ENCODE results near the gene KRTAP5-4. TPM values are rescaled to one million over a fixed set of nuclear protein-coding genes. Genes with fewer than 3 reads are reported as not detected.
"Not testable (repeated sequence)": the region's sequence is repeated elsewhere in the genome, so short reads cannot be mapped to it uniquely, and the experiment has no call there.

KRTAP5-4 gene
- total and polyA plus RNA-seq, 3 donors from 2014 or later = not detected

DNA sequence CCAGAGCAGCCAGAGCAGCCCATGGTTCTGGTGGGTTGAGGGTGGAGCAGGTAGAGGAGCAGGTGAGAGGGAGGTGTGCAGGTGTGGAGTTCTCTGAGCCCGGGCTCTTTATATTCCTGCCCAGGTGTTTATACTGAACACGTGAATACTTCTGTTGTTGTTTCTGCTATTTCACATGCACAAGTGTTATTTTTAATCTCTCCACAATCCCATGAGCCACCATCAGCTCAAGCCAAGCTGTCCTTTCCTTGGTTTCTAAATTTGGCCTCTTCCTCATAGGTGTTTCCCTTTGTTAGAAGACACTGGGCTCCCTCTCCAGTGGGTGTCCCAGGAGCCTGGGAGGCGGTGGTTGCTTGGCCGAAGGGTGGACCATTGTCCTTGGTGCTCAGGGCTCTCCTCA, 13.6 kb downstream of the KRTAP5-4 start, which contains the start of gene KRTAP5-3:
Gene KRTAP5-3 (minus strand): TSS at position 101 of the 400 bp plus-strand sequence. CDS start 78 bp downstream, at position 23.
- no peaks in the 10 kb centered on the region for H3K4me1 ChIP-seq
- H3K27ac ChIP-seq = no peak within 1 kb of the TSS
- H3K36me3 ChIP-seq (ENCODE audit: low read depth, missing control alignments) = no peaks in the 10 kb centered on the region
- no peaks in the 10 kb centered on the region for H3K9me3 ChIP-seq
- no peak within 1 kb of the TSS for H3K4me3 ChIP-seq
- no peak for TF ChIP-seq POLR2A (IDR thresholded peaks at IDR 0.05)
- TF ChIP-seq, protein P1, sequence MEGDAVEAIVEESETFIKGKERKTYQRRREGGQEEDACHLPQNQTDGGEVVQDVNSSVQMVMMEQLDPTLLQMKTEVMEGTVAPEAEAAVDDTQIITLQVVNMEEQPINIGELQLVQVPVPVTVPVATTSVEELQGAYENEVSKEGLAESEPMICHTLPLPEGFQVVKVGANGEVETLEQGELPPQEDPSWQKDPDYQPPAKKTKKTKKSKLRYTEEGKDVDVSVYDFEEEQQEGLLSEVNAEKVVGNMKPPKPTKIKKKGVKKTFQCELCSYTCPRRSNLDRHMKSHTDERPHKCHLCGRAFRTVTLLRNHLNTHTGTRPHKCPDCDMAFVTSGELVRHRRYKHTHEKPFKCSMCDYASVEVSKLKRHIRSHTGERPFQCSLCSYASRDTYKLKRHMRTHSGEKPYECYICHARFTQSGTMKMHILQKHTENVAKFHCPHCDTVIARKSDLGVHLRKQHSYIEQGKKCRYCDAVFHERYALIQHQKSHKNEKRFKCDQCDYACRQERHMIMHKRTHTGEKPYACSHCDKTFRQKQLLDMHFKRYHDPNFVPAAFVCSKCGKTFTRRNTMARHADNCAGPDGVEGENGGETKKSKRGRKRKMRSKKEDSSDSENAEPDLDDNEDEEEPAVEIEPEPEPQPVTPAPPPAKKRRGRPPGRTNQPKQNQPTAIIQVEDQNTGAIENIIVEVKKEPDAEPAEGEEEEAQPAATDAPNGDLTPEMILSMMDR (IDR thresholded peaks at IDR 0.05) = no peak
- no peak for DNase-seq
- 76 to 78% methylated on average over 4 of the region's 4 CpGs for WGBS, 2 donors
- no peaks in the 10 kb centered on the region for H3K27me3 ChIP-seq
- intact Hi-C loops (cut with DNase I; ENCODE audit: low total_unique reads) = no loop called here

DNA sequence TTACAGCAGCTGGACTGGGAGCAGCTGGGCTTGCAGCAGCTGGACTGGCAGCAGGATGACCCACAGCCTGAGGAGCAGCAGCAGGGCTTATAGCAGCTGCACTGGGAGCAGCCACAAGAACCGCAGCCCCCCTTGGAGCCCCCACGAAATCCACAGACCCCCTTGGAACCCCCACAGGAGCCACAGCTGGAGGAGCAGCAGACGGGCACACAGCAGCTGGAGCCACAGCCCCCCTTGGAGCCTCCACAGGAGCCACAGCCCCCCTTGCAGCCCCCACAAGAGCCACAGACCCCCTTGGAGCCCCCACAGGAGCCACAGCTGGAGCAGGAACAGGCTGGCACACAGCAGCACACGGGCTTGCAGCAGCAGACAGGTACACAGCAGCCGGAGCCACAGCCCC, 14.0 kb downstream of the KRTAP5-4 start:
- intact Hi-C loops (cut with DNase I; ENCODE audit: low total_unique reads); H3K36me3 ChIP-seq (ENCODE audit: low read depth, missing control alignments); DNase-seq; H3K4me1 ChIP-seq; H3K9me3 ChIP-seq; H3K27ac ChIP-seq; H3K4me3 ChIP-seq; H3K27me3 ChIP-seq: not testable (repeated sequence)
- 24 to 28% methylated on average over 3 to 5 of the region's 5 CpGs for WGBS, 2 donors

DNA sequence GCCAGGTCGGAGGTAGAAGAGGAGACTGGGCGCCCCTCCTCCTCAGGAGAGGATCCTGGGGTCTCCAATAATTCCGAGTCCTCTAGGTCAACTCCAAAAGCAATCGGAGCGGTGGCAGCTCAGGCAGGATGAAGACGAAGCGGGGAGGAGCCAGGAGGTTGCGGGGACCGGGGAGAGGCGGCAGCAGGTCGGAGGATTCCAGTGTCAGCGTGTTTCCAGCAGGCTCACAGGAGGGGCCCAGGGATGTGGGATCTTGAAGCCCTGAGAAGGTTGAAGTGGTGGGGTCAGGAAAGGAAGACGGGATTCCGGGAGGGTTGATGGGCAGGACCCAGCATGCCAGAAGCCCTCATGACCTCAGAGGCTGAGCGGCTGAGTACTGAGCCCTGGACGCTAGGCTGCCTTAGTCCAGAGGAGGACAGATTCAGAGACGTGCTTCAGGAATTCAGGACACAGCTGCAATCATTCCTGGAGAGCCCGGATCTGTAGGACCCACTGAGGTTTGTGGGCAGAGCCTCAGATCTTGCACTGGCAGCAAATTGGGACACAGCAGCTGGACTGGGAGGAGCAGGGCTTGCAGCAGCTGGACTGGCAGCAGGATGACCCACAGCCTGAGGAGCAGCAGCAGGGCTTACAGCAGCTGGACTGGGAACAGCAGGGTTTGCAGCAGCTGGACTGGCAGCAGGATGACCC, 14.6 kb downstream of the KRTAP5-4 start:
- H3K4me1 ChIP-seq; DNase-seq; H3K4me3 ChIP-seq; H3K27me3 ChIP-seq; H3K27ac ChIP-seq; H3K9me3 ChIP-seq; H3K36me3 ChIP-seq (ENCODE audit: low read depth, missing control alignments); intact Hi-C loops (cut with DNase I; ENCODE audit: low total_unique reads): not testable (repeated sequence)
- WGBS, 2 donors = 38 to 44% methylated on average over 16 to 18 of the region's 18 CpGs

DNA sequence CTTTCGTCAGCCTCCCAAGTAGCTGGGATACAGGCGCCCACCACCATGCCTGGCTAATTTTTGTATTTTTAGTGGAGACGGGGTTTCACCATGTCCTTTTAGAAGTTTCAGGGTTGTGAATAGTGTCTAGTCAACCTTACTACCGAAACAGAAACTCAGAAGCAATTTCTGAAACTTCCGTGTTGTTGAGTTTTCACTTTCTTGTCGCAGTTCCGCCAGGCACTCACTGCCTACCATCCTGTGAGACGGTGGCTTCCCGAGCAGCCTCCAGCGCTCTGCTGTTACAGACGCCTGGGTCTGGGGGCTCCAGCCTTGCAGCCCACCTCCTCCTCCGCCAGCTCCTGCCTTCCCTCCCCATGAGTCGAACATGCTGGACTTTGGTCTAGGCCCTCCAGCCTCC, 16.0 kb downstream of the KRTAP5-4 start:
- H3K4me1 ChIP-seq; H3K36me3 ChIP-seq (ENCODE audit: low read depth, missing control alignments); H3K9me3 ChIP-seq; intact Hi-C loops (cut with DNase I; ENCODE audit: low total_unique reads); H3K4me3 ChIP-seq; H3K27ac ChIP-seq; H3K27me3 ChIP-seq; DNase-seq: not testable (repeated sequence)
- 84 to 89% methylated on average over 11 to 13 of the region's 13 CpGs for WGBS, 2 donors

DNA sequence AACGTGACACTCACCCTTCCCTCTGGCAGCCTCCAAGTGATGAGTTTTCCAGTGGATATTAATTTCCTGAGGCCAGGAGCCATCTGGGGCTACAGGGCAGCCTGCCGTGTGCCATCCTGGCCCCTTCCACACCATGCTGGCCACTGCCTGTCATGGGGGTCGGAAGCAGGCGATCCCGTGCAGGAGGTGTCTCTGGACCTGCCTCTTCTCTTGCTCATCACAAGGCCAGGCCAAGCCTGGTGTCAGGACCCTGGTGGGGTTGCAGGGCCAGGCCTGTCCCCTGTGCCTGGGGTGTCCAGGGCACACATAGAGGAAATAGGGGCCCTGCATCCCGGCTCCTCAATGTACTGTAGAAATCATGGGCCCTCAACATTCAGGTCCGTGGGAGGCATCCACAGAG, 17.2 kb downstream of the KRTAP5-4 start:
- no peak for DNase-seq
- WGBS, 2 donors = 83 to 100% methylated on average over 1 to 7 of the region's 7 CpGs
- intact Hi-C loops (cut with DNase I; ENCODE audit: low total_unique reads) = no loop called here
- H3K36me3 ChIP-seq (ENCODE audit: low read depth, missing control alignments) = no peaks in the 10 kb centered on the region
- no peak for TF ChIP-seq POLR2A (IDR thresholded peaks at IDR 0.05)
- TF ChIP-seq, protein P1 (IDR thresholded peaks at IDR 0.05) = no peak
- H3K9me3 ChIP-seq = no peaks in the 10 kb centered on the region
- H3K4me3 ChIP-seq = no peak overlapping the region
- H3K27me3 ChIP-seq = no peaks in the 10 kb centered on the region
- H3K4me1 ChIP-seq = no peaks in the 10 kb centered on the region
- no peak overlapping the region for H3K27ac ChIP-seq

DNA sequence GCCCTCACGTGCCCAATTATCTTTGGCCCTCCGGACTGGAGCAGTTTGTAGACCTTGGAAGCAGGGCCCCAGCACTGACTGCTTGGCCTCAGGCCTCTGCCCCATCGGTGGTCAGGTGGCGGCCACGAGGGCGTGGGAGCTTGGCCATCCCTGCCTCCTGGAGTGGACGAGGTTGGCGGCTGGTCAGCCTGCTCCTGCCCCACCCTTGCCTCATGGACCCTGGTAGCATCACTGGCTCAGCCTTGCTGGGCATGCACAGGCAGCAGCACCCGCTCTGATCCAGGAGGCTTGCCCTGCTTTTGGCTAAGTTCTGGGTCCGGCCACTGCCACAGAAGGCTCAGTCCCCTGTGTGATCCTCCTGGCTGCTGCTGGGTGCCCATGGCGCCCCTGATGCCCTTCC, 17.8 kb downstream of the KRTAP5-4 start:
- no peaks in the 10 kb centered on the region for H3K9me3 ChIP-seq
- no peaks in the 10 kb centered on the region for H3K27me3 ChIP-seq

More for the DNA sequence above, 17.8 kb downstream of the KRTAP5-4 start:
- Histone ChIP-seq H3K36me3 (ENCODE audit: low read depth, missing control alignments) (no peaks in the 10 kb centered on the region), H3K4me3 (no peak overlapping the region), H3K27ac (no peak overlapping the region), H3K4me1 (no peaks in the 10 kb centered on the region)
- 79 to 87% methylated on average over 2 to 11 of the region's 11 CpGs for WGBS, 2 donors
- TF ChIP-seq, protein P1 (IDR thresholded peaks at IDR 0.05) = no peak
- TF ChIP-seq POLR2A (IDR thresholded peaks at IDR 0.05) = no peak
- no peak for DNase-seq
- intact Hi-C loops (cut with DNase I; ENCODE audit: low total_unique reads) = no loop called here

Measured in testis (tissue), 3 donors.